Retinal pigment epithelial cell (primary cell): Measurements from ENCODE around the gene RANBP9.

ENCODE experiments used
- DNase-seq: peaks from one replicate; pipeline ENCODE4 v3.0.0-alpha.2; 2010; ENCODE audit warnings: low read depth
- H3K4me3 ChIP-seq: 2 replicates; pipeline ENCODE4 v1.5.1; 2011; ENCODE audit warnings: mild to moderate bottlenecking, low read length, control low read depth, moderate library complexity
- CTCF ChIP-seq: conservative IDR thresholded peaks from 2 replicates; pipeline ENCODE4 v1.5.1; 2011; ENCODE audit warnings: low read depth, low read length, control low read depth, inconsistent platforms

The RANBP9 gene

GRCh38 chr6:13576017-13576416, 135.6 kb downstream of the RANBP9 start:
- TF ChIP-seq CTCF, result no peak
- H3K4me3 ChIP-seq, result no peak overlapping the region
- DNase-seq, result no peak

GRCh38 chr6:13575377-13575775, 136.3 kb downstream of the RANBP9 start:
- TF ChIP-seq CTCF, result peak; percentile 79
- DNase-seq, result no peak
- H3K4me3 ChIP-seq, result peak overlapping the region; percentile 78

GRCh38 chr6:13574571-13575376, 136.9 kb downstream of the RANBP9 start, which contains the start of gene SIRT5:
Gene SIRT5 (plus strand): TSS chr6:13574601. CDS start chr6:13584111, 9,510 bp downstream.
- peak within 1 kb of the TSS; percentile 78 for H3K4me3 ChIP-seq
- DNase-seq, result peak; percentile 68
- TF ChIP-seq CTCF, result no peak

- DNase-seq, result peak; percentile 73
- peak overlapping the region; percentile 78 for H3K4me3 ChIP-seq
- TF ChIP-seq CTCF, result peak; percentile 51
Observed at GRCh38 chr6:13574149-13574570, 137.5 kb downstream of the RANBP9 start.

GRCh38 chr6:13573669-13574110, 137.9 kb downstream of the RANBP9 start:
- peak overlapping the region; percentile 78 for H3K4me3 ChIP-seq

GRCh38 chr6:13572951-13573654, 138.5 kb downstream of the RANBP9 start:
- DNase-seq, result no peak
- TF ChIP-seq CTCF, result no peak
- peak overlapping the region; percentile 78 for H3K4me3 ChIP-seq

More at GRCh38 chr6:13573669-13574110, 137.9 kb downstream of the RANBP9 start:
- no peak for DNase-seq
- TF ChIP-seq CTCF, result no peak
